H1 (cell line): ENCODE results near the gene HPN. TPM values are rescaled to one million over a fixed set of nuclear protein-coding genes. Genes with fewer than 3 reads are reported as not detected.

ENCODE experiments used
- CTCF ChIA-PET: fragments of 300-600 bp; sonication (Branson Sonifier 250); formaldehyde crosslinking; loops from one replicate; lab custom pipeline; 2021; ENCODE audit not compliant: partially characterized antibody; lab: Charles Lee
- POLR2A ChIA-PET: fragments of 300-600 bp; sonication (Branson Sonifier 250); formaldehyde crosslinking; loops from one replicate; lab custom pipeline; 2021; ENCODE audit warnings: inconsistent platforms; ENCODE audit not compliant: partially characterized antibody; lab: Charles Lee
- DNase-seq, 2 experiments: peaks; one replicate each; pipeline versions ENCODE4 v3.0.0 to v3.0.0-alpha.2; 2010 to 2022; ENCODE audit warnings: low spot score in 2 of 2, low read depth in 1 of 2, mixed read lengths in 1 of 2
- FAIRE-seq: peaks from 2 replicates; lab custom pipeline; 2011; peaks lifted over from hg19 to GRCh38; lab: Jason Lieb, UNC
- H2AFZ ChIP-seq: 2 replicates; pipeline ENCODE4 v1.8.1; 2012; ENCODE audit warnings: low read length, inconsistent platforms
- H2AK5ac ChIP-seq: 2 replicates; pipeline ENCODE4 v1.6.1; 2013; ENCODE audit warnings: low read depth, low read length
- H2BK120ac ChIP-seq: replicated peaks from 2 replicates; pipeline ENCODE3; 2013; ENCODE audit warnings: low read depth, low read length, inconsistent platforms
- H2BK12ac ChIP-seq: 2 replicates; pipeline ENCODE4 v1.6.1; 2013; ENCODE audit warnings: low read depth, low read length
- H2BK15ac ChIP-seq: 2 replicates; pipeline ENCODE4 v1.6.1; 2013; ENCODE audit warnings: low read length
- H2BK20ac ChIP-seq: 2 replicates; pipeline ENCODE4 v1.6.1; 2013; ENCODE audit warnings: low read length
- H2BK5ac ChIP-seq: 2 replicates; pipeline ENCODE4 v1.6.1; 2013; ENCODE audit warnings: low read depth, low read length
- H3K14ac ChIP-seq: 2 replicates; pipeline ENCODE4 v1.6.1; 2013; ENCODE audit warnings: inconsistent platforms; ENCODE audit not compliant: insufficient read length
- H3K18ac ChIP-seq: 2 replicates; pipeline ENCODE4 v1.6.1; 2013; ENCODE audit warnings: low read length; ENCODE audit errors: extremely low read depth
- H3K23ac ChIP-seq: 2 replicates; pipeline ENCODE4 v1.6.1; 2013; ENCODE audit warnings: inconsistent platforms; ENCODE audit not compliant: insufficient read length
- H3K23me2 ChIP-seq: 2 replicates; pipeline ENCODE4 v1.6.1; 2013; ENCODE audit warnings: low read depth, low read length
- H3K27ac ChIP-seq: 2 replicates; pipeline ENCODE4 v1.6.1; 2011; ENCODE audit warnings: low read depth, low read length, inconsistent platforms
- H3K27me3 ChIP-seq, 4 experiments: replicated peaks in 1 of 4; 1 replicate in 1 of 4; 2 replicates in 3 of 4; pipeline versions ENCODE4 v1.6.1 to v1.8.1; 2011 to 2013; ENCODE audit warnings: low read length in 3 of 4, mild to moderate bottlenecking in 3 of 4, inconsistent platforms in 2 of 4, mixed read lengths in 2 of 4, moderate library complexity in 1 of 4; ENCODE audit not compliant: control insufficient read depth in 3 of 4, insufficient read depth in 3 of 4; ENCODE audit errors: extremely low read depth in 1 of 4
- H3K36me3 ChIP-seq, 4 experiments: 2 replicates each; pipeline versions ENCODE4 v1.6.1 to v1.8.1; 2011 to 2013; ENCODE audit warnings: mild to moderate bottlenecking in 4 of 4, low read length in 3 of 4, moderate library complexity in 2 of 4, control low read depth in 1 of 4, inconsistent platforms in 1 of 4; ENCODE audit not compliant: insufficient read depth in 4 of 4, control insufficient read depth in 2 of 4
- H3K4ac ChIP-seq: replicated peaks from 2 replicates; pipeline ENCODE3; 2013; ENCODE audit warnings: low read length, low read depth, mixed read lengths, inconsistent platforms; ENCODE audit not compliant: insufficient read length
- H3K4me1 ChIP-seq, 4 experiments: replicated peaks in 1 of 4; 1 replicate in 1 of 4; 2 replicates in 3 of 4; pipeline versions ENCODE4 v1.6.1 to v1.8.1; 2011 to 2013; ENCODE audit warnings: low read length in 3 of 4, inconsistent platforms in 2 of 4, mixed read lengths in 1 of 4; ENCODE audit not compliant: insufficient read depth in 4 of 4, control insufficient read depth in 3 of 4
- H3K4me2 ChIP-seq, 2 experiments: 2 replicates each; pipeline versions ENCODE4 v1.6.1 to v1.8.1; 2011 to 2013; ENCODE audit warnings: low read depth in 2 of 2, low read length in 2 of 2, control low read depth in 1 of 2, inconsistent platforms in 1 of 2, mild to moderate bottlenecking in 1 of 2; ENCODE audit not compliant: insufficient read depth in 1 of 2
- H3K4me3 ChIP-seq, 4 experiments: fragments of 200-600, 300-600 bp in 1 of 4; sonication (generic), shearing (Covaris generic), sonication (Bioruptor Twin) in 1 of 4; 2 replicates each; pipeline versions ENCODE4 v1.5.1 to v1.8.1; 2011 to 2016; ENCODE audit warnings: low read length in 4 of 4, low read depth in 3 of 4, control low read depth in 2 of 4, inconsistent platforms in 2 of 4, mild to moderate bottlenecking in 2 of 4, mixed read lengths in 1 of 4, moderate library complexity in 1 of 4; ENCODE audit not compliant: insufficient read depth in 2 of 4; ENCODE audit errors: extremely low read depth in 1 of 4
- H3K56ac ChIP-seq: replicated peaks from 2 replicates; pipeline ENCODE3; 2013; ENCODE audit warnings: low read depth, mild to moderate bottlenecking, mixed read lengths, low read length, inconsistent platforms; ENCODE audit not compliant: insufficient read length
- H3K79me1 ChIP-seq: 2 replicates; pipeline ENCODE4 v1.6.1; 2013; ENCODE audit warnings: low read depth, low read length, control low read depth
- H3K79me2 ChIP-seq, 2 experiments: 2 replicates each; pipeline versions ENCODE4 v1.6.1 to v1.8.1; 2012 to 2013; ENCODE audit warnings: low read length in 2 of 2, mild to moderate bottlenecking in 2 of 2, inconsistent platforms in 1 of 2; ENCODE audit not compliant: insufficient read depth in 2 of 2, control insufficient read depth in 1 of 2
- H3K9ac ChIP-seq, 4 experiments: replicated peaks in 1 of 4; 1 replicate in 1 of 4; 2 replicates in 3 of 4; pipeline versions ENCODE4 v1.6.1 to v1.8.1; 2011 to 2013; ENCODE audit warnings: low read depth in 3 of 4, low read length in 3 of 4, control low read depth in 2 of 4, mild to moderate bottlenecking in 2 of 4, moderate library complexity in 2 of 4, inconsistent platforms in 1 of 4; ENCODE audit errors: extremely low read depth in 1 of 4
- H3K9me3 ChIP-seq, 2 experiments: 2 replicates each; pipeline versions ENCODE4 v1.6.1 to v1.8.1; 2012 to 2013; ENCODE audit warnings: mild to moderate bottlenecking in 2 of 2, moderate library complexity in 2 of 2, control low read depth in 1 of 2, inconsistent platforms in 1 of 2, low read depth in 1 of 2, low read length in 1 of 2, mixed read lengths in 1 of 2; ENCODE audit not compliant: insufficient read depth in 2 of 2
- H4K20me1 ChIP-seq, 2 experiments: replicated peaks in 1 of 2; 2 replicates each; pipeline versions ENCODE3 to v1.8.1; 2011 to 2013; ENCODE audit warnings: inconsistent platforms in 2 of 2, low read length in 2 of 2, mild to moderate bottlenecking in 1 of 2; ENCODE audit not compliant: insufficient read depth in 2 of 2, control insufficient read depth in 1 of 2
- H4K5ac ChIP-seq: 2 replicates; pipeline ENCODE4 v1.6.1; 2013; ENCODE audit warnings: low read length, low read depth, mixed read lengths, inconsistent platforms; ENCODE audit not compliant: insufficient read length
- H4K8ac ChIP-seq: 2 replicates; pipeline ENCODE4 v1.8.0; 2013; ENCODE audit warnings: mild to moderate bottlenecking, moderate library complexity, low read length, inconsistent platforms; ENCODE audit not compliant: insufficient read depth; ENCODE audit errors: extremely low read depth
- H4K91ac ChIP-seq: replicated peaks from 2 replicates; pipeline ENCODE3; 2013; ENCODE audit warnings: low read length, mixed read lengths, inconsistent platforms; ENCODE audit not compliant: insufficient read length
- WGBS, 2 experiments: shearing (Covaris generic) in 1 of 2; methylation state at CpG; one replicate each; pipeline versions ENCODE4 v1.1.6 to v1.1.7; 2013 to 2015; ENCODE audit warnings: low lambda C conversion rate in 2 of 2, mixed read lengths in 2 of 2, inconsistent platforms in 1 of 2, low coverage in 1 of 2, missing lambda C conversion rate in 1 of 2; ENCODE audit not compliant: insufficient replicate concordance in 2 of 2, insufficient coverage in 1 of 2, insufficient read length in 1 of 2; ENCODE audit errors: extremely low coverage in 1 of 2, missing lambda C conversion rate in 1 of 2; 5-methylcytosine and 5-hydroxymethylcytosine counted together
- polyA plus RNA-seq, 7 experiments: library from polyadenylated mRNA; depleted of rRNA in 3 of 7; stranded (reverse) in 5 of 7; unstranded in 2 of 7; fragments of >200 nt in 5 of 7; fragments of 200-250 nt in 2 of 7; gene quantifications; 1 replicate in 5 of 7; 2 replicates in 1 of 7; 4 replicates in 1 of 7; pipeline versions ENCODE4 v1.2.1 to v1.2.3, GENCODE V29; 2011 to 2013; ENCODE audit warnings: missing spikeins in 2 of 7, mixed read lengths in 2 of 7
- total RNA-seq: library from RNA; stranded (reverse); fragmentation: NEBNext Ultra II Directional; extraction: Animal tissue kit (Norgen Biotek cat#: 25700); gene quantifications from 2 replicates; pipeline ENCODE4 v1.2.1, GENCODE V29; 2021
- TF ChIP-seq, protein P1 (sequence below): IDR thresholded peaks from 2 replicates; pipeline ENCODE4 v1.6.1; 2012; ENCODE audit warnings: inconsistent platforms

Gene HPN
- total and polyA plus RNA-seq, 2 of the 8 experiments (the other 6 are each of a cell fraction or from before 2014, with no cell fraction given), result 14.7 to 33.7 TPM

DNA sequence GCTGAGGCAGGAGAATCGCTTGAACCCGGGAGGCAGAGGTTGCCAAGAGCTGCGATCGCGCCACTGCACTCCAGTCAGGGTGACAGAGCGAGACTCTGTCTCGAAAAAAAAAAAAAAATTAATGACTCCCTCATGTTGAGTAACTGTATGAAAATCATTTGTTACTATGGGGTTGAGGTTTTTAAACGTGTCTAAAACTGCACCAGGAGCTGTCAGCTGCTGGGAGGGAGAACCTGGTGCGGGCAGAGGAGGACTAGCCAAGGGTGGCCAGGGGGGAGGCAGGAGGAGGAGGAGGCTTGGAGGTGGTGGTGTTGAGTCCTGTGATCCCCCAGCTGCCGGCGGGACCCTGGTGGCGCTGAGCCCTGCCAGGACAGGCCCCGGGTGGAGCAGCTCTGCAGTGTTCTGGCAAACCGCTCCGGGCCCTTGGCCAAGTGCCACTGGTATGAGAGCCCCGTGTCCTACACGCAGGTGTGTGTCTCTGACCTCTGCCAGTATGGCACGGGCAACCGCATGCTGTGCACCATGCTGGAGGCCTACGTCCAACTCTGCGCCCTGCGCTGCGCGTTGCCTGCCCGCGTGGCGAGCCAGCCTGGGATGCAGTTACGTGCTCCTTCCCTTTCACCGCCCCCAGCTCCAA lies 57.0 kb downstream of the HPN start:
- WGBS, 2 experiments, result 96% methylated on average over 29 of the region's 29 CpGs; no CpG with 5 or more reads in 1 of the 2 experiments
- Histone ChIP-seq H3K4me2 (no peak overlapping the region), H2BK20ac (no peak overlapping the region), H3K4me3 (no peak overlapping the region), H3K9me3 (no peaks in the 10 kb centered on the region), H3K23ac (no peak overlapping the region), H3K23me2 (peaks cover 2% of the 10 kb centered on the region; the same call in 1 of the 2 replicates), H3K14ac (no peak overlapping the region), H3K56ac (no peak overlapping the region), H3K27ac (no peak overlapping the region), H3K4ac (no peak overlapping the region), H2BK5ac (no peak overlapping the region), H4K5ac (no peak overlapping the region), H4K20me1 (no peaks in the 10 kb centered on the region), H3K4me1 (peaks cover 0 to 3% (median 1%) of the 10 kb centered on the region in 4 experiments; a peak in 3 of 7 replicates), H4K91ac (no peak overlapping the region), H2BK120ac (no peak overlapping the region), H2BK15ac (no peak overlapping the region), H3K27me3 (no peaks in the 10 kb centered on the region), H2BK12ac (peak overlapping the region; percentile 18; the same call in 1 of the 2 replicates), H4K8ac (no peak overlapping the region), H3K9ac (no peak overlapping the region), H3K79me1 (no peaks in the 10 kb centered on the region), H2AK5ac (no peak overlapping the region), H3K36me3 (no peaks in the 10 kb centered on the region), H3K79me2 (no peaks in the 10 kb centered on the region), H2AFZ (no peak overlapping the region), H3K18ac (no peak overlapping the region)
- CTCF ChIA-PET, result interaction anchor here (0.6 to 3.4 kb wide), 9 partner anchors 10 to 56 kb away, joined by 3 to 19 read pairs (median 6); partner anchors contain the start of genes FXYD5 and LGI4
- TF ChIP-seq, protein P1, sequence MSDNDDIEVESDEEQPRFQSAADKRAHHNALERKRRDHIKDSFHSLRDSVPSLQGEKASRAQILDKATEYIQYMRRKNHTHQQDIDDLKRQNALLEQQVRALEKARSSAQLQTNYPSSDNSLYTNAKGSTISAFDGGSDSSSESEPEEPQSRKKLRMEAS, result no peak
- DNase-seq, result no peak
- POLR2A ChIA-PET, result interaction anchor here (0.7 to 1.3 kb wide), 4 partner anchors 8 to 18 kb away, joined by 3 to 4 read pairs (median 4); no protein-coding TSS in a partner anchor
- FAIRE-seq, result no peak
